Subcutaneous adipose tissue (tissue), 4 donors: Measurements from ENCODE around the gene ZDHHC12. TPM values are rescaled to one million over a fixed set of nuclear protein-coding genes. Genes with fewer than 3 reads are reported as not detected.

Experiments used
- total RNA-seq, 4 donors: library from RNA; depleted of rRNA; stranded (reverse); fragments of >200 nt; gene quantifications; one replicate each; pipeline ENCODE4 v1.1.0, GENCODE V29; 2016
- TF ChIP-seq, protein P1 (sequence below): fragments of 450-650 bp; IDR thresholded peaks from one replicate; pipeline ENCODE4 v1.5.1; 2016; ENCODE audit warnings: low read depth, mild to moderate bottlenecking, control low read depth, antibody characterized with exemption, moderate library complexity

Gene ZDHHC12
- total RNA-seq = 10 to 100 TPM; 11.7 to 36.5 (median 27.0) TPM

DNA sequence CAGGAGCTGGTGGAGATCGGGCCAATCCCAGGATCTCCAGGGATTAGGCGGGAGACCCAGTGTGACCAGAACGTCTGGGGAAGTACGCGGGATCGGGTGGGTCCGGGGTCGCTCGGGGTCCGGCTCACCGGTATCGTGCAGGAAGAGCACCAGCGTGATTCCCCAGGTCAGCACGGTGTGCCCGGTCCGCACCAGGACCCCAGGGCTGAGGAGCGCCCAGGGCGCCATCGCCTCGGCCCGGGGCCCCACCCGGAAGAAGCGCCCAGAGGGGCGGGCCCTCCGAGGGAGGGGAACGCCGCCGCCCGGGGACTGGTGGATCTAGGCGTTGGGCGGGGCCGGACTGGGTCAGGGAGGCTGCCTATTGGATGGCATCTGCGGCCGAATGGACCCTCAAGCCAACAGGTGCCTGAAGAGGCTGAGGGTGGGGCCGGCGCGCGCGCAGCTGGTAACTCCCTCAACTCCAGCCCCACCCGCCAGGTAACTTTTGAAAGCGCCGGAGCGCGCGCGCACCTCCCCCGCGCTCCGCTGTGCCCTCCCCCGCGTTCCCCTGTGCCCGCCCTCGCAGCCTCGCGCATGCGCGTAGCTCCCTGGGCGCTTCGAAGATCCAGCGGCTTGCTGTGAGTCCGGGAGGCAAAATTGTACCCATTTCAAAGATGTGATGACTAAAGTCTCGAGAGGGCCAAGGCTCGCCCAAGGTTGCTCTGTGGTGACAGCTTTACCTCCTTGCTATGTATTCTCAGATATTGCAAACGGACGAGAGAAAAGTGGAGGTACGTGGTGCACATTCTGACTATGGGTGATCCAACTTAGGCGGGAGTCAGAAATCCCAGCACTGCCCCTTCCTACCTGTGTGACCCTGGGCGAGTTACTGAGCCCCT, at the start of gene ZDHHC12:
TSS of gene ZDHHC12 (minus strand) at position 262 of the 878 bp plus-strand sequence. CDS start at position 228, 34 bp downstream.
- TF ChIP-seq, protein P1, sequence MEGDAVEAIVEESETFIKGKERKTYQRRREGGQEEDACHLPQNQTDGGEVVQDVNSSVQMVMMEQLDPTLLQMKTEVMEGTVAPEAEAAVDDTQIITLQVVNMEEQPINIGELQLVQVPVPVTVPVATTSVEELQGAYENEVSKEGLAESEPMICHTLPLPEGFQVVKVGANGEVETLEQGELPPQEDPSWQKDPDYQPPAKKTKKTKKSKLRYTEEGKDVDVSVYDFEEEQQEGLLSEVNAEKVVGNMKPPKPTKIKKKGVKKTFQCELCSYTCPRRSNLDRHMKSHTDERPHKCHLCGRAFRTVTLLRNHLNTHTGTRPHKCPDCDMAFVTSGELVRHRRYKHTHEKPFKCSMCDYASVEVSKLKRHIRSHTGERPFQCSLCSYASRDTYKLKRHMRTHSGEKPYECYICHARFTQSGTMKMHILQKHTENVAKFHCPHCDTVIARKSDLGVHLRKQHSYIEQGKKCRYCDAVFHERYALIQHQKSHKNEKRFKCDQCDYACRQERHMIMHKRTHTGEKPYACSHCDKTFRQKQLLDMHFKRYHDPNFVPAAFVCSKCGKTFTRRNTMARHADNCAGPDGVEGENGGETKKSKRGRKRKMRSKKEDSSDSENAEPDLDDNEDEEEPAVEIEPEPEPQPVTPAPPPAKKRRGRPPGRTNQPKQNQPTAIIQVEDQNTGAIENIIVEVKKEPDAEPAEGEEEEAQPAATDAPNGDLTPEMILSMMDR = no peak

DNA sequence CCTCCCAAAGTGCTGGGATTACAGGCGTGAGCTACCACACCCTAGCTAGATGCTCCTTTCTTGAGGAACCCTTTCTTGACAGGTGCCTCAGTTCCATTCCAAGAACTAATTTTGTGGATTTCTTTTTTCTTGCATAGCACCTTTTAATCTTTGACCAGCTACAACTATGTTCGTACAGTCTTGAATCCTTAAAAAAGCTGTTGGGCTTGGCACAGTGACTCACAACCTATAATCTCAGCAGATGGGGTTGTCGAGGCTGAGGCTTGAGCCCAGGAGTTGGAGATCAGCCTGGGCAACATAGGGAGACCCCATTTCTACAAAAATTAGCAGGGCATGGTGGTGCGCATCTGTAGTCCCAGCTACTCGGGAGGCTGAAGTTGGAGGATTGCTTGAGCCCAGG, 49.1 kb upstream of the ZDHHC12 start:
- TF ChIP-seq, protein P1 = no peak

- TF ChIP-seq, protein P1 = no peak
Observed at GRCh38 chr9:128771745-128772519, 48.0 kb upstream of the ZDHHC12 start, which contains the start of gene ZER1. ZER1 (minus strand) TSS chr9:128771927; CDS start chr9:128755565, 16,362 bp downstream.

DNA sequence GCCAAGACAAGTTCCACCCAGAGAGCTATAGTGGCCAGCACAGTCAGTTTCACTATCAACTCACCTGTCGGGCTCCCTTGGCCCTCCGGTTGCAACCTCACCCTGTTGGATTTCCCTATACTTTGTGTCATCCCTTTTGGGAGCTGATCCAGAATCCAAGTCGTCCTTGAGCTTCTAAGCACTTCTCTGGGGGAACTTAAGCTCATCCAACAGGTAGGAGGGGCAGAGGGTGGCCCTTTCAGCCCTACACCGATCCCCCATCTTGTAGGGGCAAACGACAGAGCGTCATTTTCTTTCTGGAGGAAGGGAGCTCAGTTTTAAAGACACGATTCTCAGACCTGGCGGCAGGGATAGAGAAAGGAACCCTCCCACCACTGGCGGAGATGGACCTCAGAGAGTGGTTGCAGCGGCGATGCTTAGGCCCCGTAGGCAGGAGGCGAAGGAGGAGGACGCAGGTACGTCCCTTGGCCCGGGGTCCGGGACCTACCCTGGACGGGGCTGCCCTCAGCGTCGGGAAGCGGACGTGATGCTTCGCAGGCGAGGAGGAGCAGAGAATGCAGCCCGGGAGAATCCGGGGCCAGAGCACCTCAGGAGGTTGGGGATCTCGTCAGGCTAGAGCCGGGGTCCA, 47.3 kb upstream of the ZDHHC12 start:
- TF ChIP-seq, protein P1 = no peak

- TF ChIP-seq, protein P1 = no peak
Observed at GRCh38 chr9:128770286-128771030, 46.5 kb upstream of the ZDHHC12 start.

DNA sequence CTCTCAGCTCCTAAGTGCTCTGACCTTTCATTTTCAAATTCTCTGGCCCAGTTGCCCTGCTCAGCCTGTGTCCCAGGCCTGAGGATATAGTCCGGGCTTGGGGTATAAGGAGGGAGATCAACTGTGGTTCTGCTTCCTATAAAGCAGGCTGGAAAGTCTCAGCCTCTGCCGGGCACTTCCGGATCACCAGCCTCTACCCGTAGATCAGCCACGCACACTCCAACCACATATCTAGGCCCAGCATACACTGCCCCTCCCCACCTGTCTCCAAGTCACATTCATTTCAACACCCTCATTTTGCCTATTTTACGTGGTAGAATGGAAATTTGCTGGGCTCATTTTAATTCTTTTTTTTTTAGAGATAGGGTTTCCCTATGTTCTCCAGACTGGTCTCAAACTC, 44.7 kb upstream of the ZDHHC12 start:
- TF ChIP-seq, protein P1 = no peak
